ENCODE measurements around the gene TRAF3IP3.
"Not testable (repeated sequence)": the region's sequence is repeated elsewhere in the genome, so short reads cannot be mapped to it uniquely, and the experiment has no call there.

The TRAF3IP3 gene

GRCh38 chr1:209767706-209768105 lies 11.9 kb downstream of the TRAF3IP3 start:
- no peak overlapping the region for H3K4me3 ChIP-seq (ENCODE audit: low read depth, low read length)

GRCh38 chr1:209768354-209768774 lies 12.5 kb downstream of the TRAF3IP3 start:
- H3K4me3 ChIP-seq (ENCODE audit: low read depth, low read length): no peak overlapping the region

- H3K4me3 ChIP-seq (ENCODE audit: low read depth, low read length): no peak overlapping the region
These were observed 13.5 kb downstream of the TRAF3IP3 start for GRCh38 chr1:209769171-209769904.

GRCh38 chr1:209769971-209770370 lies 14.1 kb downstream of the TRAF3IP3 start:
- no peak overlapping the region for H3K4me3 ChIP-seq (ENCODE audit: low read depth, low read length)

GRCh38 chr1:209770636-209771415 lies 15.0 kb downstream of the TRAF3IP3 start:
- no peak overlapping the region for H3K4me3 ChIP-seq (ENCODE audit: low read depth, low read length)

GRCh38 chr1:209772126-209772525 lies 16.3 kb downstream of the TRAF3IP3 start:
- H3K4me3 ChIP-seq (ENCODE audit: low read depth, low read length): no peak overlapping the region

- no peak overlapping the region for H3K4me3 ChIP-seq (ENCODE audit: low read depth, low read length)
These were observed 18.7 kb downstream of the TRAF3IP3 start for GRCh38 chr1:209774592-209774991.

- H3K4me3 ChIP-seq (ENCODE audit: low read depth, low read length): no peak overlapping the region
These were observed 19.8 kb downstream of the TRAF3IP3 start for GRCh38 chr1:209775678-209776077.

GRCh38 chr1:209777587-209777986 lies 21.7 kb downstream of the TRAF3IP3 start:
- H3K4me3 ChIP-seq (ENCODE audit: low read depth, low read length): no peak overlapping the region

- no peak overlapping the region for H3K4me3 ChIP-seq (ENCODE audit: low read depth, low read length)
These were observed 22.2 kb downstream of the TRAF3IP3 start for GRCh38 chr1:209778102-209778501.

GRCh38 chr1:209780268-209780667 lies 24.4 kb downstream of the TRAF3IP3 start:
- no peak overlapping the region for H3K4me3 ChIP-seq (ENCODE audit: low read depth, low read length)

- no peak overlapping the region for H3K4me3 ChIP-seq (ENCODE audit: low read depth, low read length)
These were observed 27.5 kb downstream of the TRAF3IP3 start for GRCh38 chr1:209783386-209783785.

- H3K4me3 ChIP-seq (ENCODE audit: low read depth, low read length): peak within 1 kb of the TSS; percentile 89
These were observed 28.7 kb downstream of the TRAF3IP3 start, which contains the start of gene C1orf74 for GRCh38 chr1:209784265-209785169. Gene C1orf74 (minus strand): TSS chr1:209784559. CDS start chr1:209783634, 925 bp downstream.

GRCh38 chr1:209785592-209785991 lies 29.7 kb downstream of the TRAF3IP3 start:
- no peak overlapping the region for H3K4me3 ChIP-seq (ENCODE audit: low read depth, low read length)

- no peak overlapping the region for H3K4me3 ChIP-seq (ENCODE audit: low read depth, low read length)
These were observed 30.3 kb downstream of the TRAF3IP3 start for GRCh38 chr1:209786146-209786545.

- H3K4me3 ChIP-seq (ENCODE audit: low read depth, low read length): no peak overlapping the region
These were observed 31.7 kb downstream of the TRAF3IP3 start for GRCh38 chr1:209787551-209787950.

GRCh38 chr1:209789245-209789644 lies 33.4 kb downstream of the TRAF3IP3 start:
- no peak overlapping the region for H3K4me3 ChIP-seq (ENCODE audit: low read depth, low read length)

- H3K4me3 ChIP-seq (ENCODE audit: low read depth, low read length): no peak overlapping the region
These were observed 34.7 kb downstream of the TRAF3IP3 start for GRCh38 chr1:209790286-209791193.

GRCh38 chr1:209791920-209792319 lies 36.1 kb downstream of the TRAF3IP3 start:
- H3K4me3 ChIP-seq (ENCODE audit: low read depth, low read length): no peak overlapping the region

GRCh38 chr1:209793711-209794110 lies 37.9 kb downstream of the TRAF3IP3 start:
- H3K4me3 ChIP-seq (ENCODE audit: low read depth, low read length): not testable (repeated sequence)

All from iPS-11a (cell line).